ENCODE measurements around the gene DIRAS3. TPM values are rescaled to one million over a fixed set of nuclear protein-coding genes. Genes with fewer than 3 reads are reported as not detected.

The DIRAS3 gene
- total RNA-seq, 2 donors from 2014 or later: 0.42 to 0.69 TPM

DNA sequence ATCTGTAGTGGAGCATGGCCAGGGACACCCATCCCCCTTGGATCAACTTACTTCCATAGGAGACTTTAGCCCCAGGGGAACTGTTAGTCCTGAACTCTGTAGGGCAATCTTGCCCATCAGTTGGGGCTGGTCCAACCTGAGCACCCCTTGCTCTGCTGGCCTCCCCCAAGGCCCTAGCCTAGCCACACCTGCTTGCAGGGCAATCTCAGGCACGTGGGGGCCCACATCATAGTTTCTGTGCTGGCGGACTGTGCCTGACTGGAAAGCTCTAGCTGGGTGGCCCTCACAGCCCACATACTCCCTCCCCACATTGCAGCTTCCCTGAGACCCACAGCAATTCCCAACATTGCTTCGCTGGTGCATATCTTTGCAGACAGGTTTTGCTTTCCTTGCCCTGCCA, 6.6 kb upstream of the DIRAS3 start:
- Histone ChIP-seq H3K27ac (no peak overlapping the region), H3K9ac (ENCODE audit: low read depth in 2 of 2, low read length in 2 of 2) (no peak overlapping the region), H3K27me3 (no peaks in the 10 kb centered on the region), H3K4me3 (no peak overlapping the region), H3K9me3 (no peaks in the 10 kb centered on the region), H3K4me1 (no peaks in the 10 kb centered on the region), H3K36me3 (no peaks in the 10 kb centered on the region)
- no peak for DNase-seq
- intact Hi-C loops (cut with DNase I): loop anchor here (5.0 kb wide), 1 partner anchor 50 kb away; no protein-coding TSS in a partner anchor
- TF ChIP-seq, protein P1, sequence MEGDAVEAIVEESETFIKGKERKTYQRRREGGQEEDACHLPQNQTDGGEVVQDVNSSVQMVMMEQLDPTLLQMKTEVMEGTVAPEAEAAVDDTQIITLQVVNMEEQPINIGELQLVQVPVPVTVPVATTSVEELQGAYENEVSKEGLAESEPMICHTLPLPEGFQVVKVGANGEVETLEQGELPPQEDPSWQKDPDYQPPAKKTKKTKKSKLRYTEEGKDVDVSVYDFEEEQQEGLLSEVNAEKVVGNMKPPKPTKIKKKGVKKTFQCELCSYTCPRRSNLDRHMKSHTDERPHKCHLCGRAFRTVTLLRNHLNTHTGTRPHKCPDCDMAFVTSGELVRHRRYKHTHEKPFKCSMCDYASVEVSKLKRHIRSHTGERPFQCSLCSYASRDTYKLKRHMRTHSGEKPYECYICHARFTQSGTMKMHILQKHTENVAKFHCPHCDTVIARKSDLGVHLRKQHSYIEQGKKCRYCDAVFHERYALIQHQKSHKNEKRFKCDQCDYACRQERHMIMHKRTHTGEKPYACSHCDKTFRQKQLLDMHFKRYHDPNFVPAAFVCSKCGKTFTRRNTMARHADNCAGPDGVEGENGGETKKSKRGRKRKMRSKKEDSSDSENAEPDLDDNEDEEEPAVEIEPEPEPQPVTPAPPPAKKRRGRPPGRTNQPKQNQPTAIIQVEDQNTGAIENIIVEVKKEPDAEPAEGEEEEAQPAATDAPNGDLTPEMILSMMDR (IDR thresholded peaks at IDR 0.05): no peak

- Histone ChIP-seq H3K9ac (ENCODE audit: low read depth in 2 of 2, low read length in 2 of 2) (no peak overlapping the region), H3K27me3 (no peaks in the 10 kb centered on the region), H3K4me1 (no peaks in the 10 kb centered on the region), H3K27ac (no peak overlapping the region), H3K9me3 (no peaks in the 10 kb centered on the region), H3K4me3 (no peak overlapping the region), H3K36me3 (no peaks in the 10 kb centered on the region)
- intact Hi-C loops (cut with DNase I): no loop called here
- TF ChIP-seq, protein P1 (IDR thresholded peaks at IDR 0.05): no peak
- DNase-seq: peak; percentile 26
These were observed 1.0 kb upstream of the DIRAS3 start for GRCh38 chr1:68051475-68051874.

DNA sequence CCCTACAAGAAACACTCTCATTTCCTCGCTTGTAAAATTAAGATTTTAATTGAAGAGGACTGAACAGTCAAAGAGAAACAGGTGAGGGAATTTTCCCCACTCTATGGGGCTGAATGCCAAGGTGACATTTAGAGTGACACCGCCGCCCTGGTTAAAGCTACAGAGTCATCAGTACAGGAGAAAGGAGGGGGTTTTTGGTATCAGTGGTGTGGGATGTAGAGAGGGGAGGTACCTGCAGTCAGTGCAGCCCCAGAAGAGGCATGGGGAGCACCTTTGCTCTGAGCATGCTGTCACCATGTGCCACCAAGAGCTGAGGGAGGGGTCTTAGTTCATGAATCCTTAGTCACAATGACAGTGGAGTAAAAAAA, 2.8 kb downstream of the DIRAS3 start:
- H3K9me3 ChIP-seq: no peaks in the 10 kb centered on the region
- no peaks in the 10 kb centered on the region for H3K27me3 ChIP-seq
- H3K9ac ChIP-seq (ENCODE audit: low read depth in 2 of 2, low read length in 2 of 2): no peak overlapping the region
- no peak for DNase-seq
- no peaks in the 10 kb centered on the region for H3K36me3 ChIP-seq
- no peak overlapping the region for H3K27ac ChIP-seq
- no peaks in the 10 kb centered on the region for H3K4me1 ChIP-seq
- H3K4me3 ChIP-seq: no peak overlapping the region
- TF ChIP-seq, protein P1 (IDR thresholded peaks at IDR 0.05): no peak
- intact Hi-C loops (cut with DNase I): no loop called here

- Histone ChIP-seq H3K4me1 (no peaks in the 10 kb centered on the region), H3K27me3 (no peaks in the 10 kb centered on the region), H3K9ac (ENCODE audit: low read depth in 2 of 2, low read length in 2 of 2) (no peak overlapping the region), H3K4me3 (no peak overlapping the region), H3K36me3 (no peaks in the 10 kb centered on the region), H3K9me3 (no peaks in the 10 kb centered on the region), H3K27ac (no peak overlapping the region)
- DNase-seq: no peak
- intact Hi-C loops (cut with DNase I): no loop called here
- TF ChIP-seq, protein P1 (IDR thresholded peaks at IDR 0.05): no peak
These were observed 3.4 kb downstream of the DIRAS3 start for GRCh38 chr1:68046885-68047658.

DNA sequence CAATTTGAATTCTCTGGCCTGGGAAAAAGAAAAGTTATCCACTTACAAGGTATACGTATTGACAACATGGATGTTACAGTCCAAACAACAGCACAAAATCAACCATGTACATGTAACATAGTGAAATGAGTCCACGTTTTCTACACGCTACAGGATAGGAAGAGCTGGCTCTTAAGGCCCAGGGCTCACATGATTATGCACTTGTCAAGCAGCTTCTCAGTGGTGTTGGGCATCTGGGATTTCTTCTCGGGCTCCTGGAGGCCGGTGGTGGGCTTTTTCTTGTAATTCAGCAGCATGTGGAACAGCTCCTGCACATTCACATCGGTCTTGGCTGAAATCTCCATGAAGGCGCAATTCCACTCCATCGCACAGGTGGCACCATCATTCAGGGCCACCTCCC, 4.0 kb downstream of the DIRAS3 start:
- Histone ChIP-seq H3K36me3 (no peaks in the 10 kb centered on the region), H3K9ac (ENCODE audit: low read depth in 2 of 2, low read length in 2 of 2) (no peak overlapping the region), H3K27me3 (no peaks in the 10 kb centered on the region), H3K4me1 (no peaks in the 10 kb centered on the region), H3K27ac (no peak overlapping the region), H3K4me3 (no peak overlapping the region), H3K9me3 (no peaks in the 10 kb centered on the region)
- TF ChIP-seq, protein P1 (IDR thresholded peaks at IDR 0.05): no peak
- intact Hi-C loops (cut with DNase I): no loop called here
- no peak for DNase-seq

Measured in colonic mucosa (tissue), 4 donors.